Right ventricle myocardium inferior (tissue), 1 donor: ENCODE data around the gene RCN1. TPM values are rescaled to one million over a fixed set of nuclear protein-coding genes. Genes with fewer than 3 reads are reported as not detected.
"Not testable (repeated sequence)": the region's sequence is repeated elsewhere in the genome, so short reads cannot be mapped to it uniquely, and the experiment has no call there.

Experiments used
- ATAC-seq: fragments of 200-7000 bp; cut with Tn5 transposase; one replicate; pipeline ENCODE4 v1.9.1; 2020; ENCODE audit warnings: mild to moderate bottlenecking, moderate library complexity
- DNase-seq: peaks from one replicate; pipeline ENCODE4 v3.0.0; 2021; ENCODE audit errors: missing footprints
- intact Hi-C: fragments of 100-400 bp; cut with DNase I; formaldehyde crosslinking; loops from one replicate; pipeline ENCODE4 v1.11.0; 2022
- long read RNA-seq: library from polyadenylated mRNA; unstranded; transcript quantifications from one replicate; pipeline ENCODE4 v2.0.0, GENCODE V29; 2021
- total RNA-seq: library from RNA; stranded (reverse); fragmentation: NEBNext Ultra II Directional; extraction: Animal tissue kit (Norgen Biotek cat#: 25700); gene quantifications from one replicate; pipeline ENCODE4 v1.2.1, GENCODE V29; 2021
- donor health status: DM: no; HTN: yes; CAD: no; lungs with severe emphysema.

Gene RCN1
- total RNA-seq, result 32.0 TPM
- long read RNA-seq, transcript RCN1-201 (6 exons, 2,572 nt), result major isoform, 25 of 26 reads
- long read RNA-seq, partial matches to known transcripts, result 0 of 26 reads
- long read RNA-seq, other reads (novel, unspliced or antisense), result 1 of 26 reads

DNA sequence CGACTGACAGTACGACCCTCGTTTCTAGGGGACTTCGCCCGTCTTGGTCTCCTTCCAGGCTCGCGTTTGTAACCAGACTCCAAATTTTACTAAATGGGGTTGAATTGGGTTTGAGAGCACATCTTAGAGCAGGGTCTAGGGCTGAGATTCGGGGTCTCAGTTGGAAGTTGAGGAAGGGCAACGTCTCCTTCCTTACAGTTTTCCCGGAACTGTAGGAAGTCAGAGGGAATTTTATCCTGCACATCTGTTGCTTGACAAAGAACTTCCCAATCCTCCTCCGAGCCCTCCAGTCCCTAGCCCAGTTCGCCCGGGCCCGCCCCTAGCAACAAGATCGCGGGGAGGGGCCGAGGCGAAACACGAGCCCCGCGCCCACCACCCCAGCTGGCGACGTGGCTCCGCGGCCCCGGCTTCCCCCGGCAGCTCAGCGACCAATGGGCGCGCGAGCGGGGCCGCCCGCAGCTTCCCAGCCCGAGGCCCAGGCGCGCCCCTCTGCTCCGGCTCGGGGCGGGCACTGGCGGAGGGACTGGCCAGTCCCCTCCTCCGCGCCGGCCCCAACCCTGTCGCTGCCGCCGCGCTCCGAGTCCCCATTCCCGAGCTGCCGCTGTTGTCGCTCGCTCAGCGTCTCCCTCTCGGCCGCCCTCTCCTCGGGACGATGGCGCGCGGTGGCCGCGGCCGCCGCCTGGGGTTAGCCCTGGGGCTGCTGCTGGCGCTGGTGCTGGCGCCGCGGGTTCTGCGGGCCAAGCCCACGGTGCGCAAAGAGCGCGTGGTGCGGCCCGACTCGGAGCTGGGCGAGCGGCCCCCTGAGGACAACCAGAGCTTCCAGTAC lies at the start of gene RCN1:
TSS of gene RCN1 (plus strand) at position 530 of the 826 bp plus-strand sequence. CDS start at position 653, 123 bp downstream.
- DNase-seq, result peak; percentile 87
- intact Hi-C loops, result no loop called here
- peak; percentile 93 for ATAC-seq

DNA sequence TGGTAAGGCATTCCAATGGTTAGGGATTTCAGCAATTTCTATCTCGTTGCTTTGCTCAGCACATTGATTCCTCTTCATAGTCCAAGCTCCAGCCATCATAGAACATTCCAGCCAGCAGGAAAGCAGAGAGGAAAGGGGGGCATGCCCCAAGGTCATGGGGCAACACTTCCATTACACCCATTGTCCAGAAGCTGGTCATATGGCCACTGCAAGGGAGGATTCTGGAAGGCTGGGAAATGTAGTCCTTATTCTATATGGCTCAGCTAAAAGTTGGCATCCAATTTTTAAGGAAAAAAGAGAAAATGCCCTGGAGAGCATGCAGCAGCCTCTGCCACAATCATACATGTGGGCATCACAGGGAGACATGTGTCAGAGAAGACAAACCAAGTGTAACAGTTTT lies 47.1 kb upstream of the RCN1 start:
- ATAC-seq (no peak), DNase-seq (no peak)
- intact Hi-C loops, result no loop called here

DNA sequence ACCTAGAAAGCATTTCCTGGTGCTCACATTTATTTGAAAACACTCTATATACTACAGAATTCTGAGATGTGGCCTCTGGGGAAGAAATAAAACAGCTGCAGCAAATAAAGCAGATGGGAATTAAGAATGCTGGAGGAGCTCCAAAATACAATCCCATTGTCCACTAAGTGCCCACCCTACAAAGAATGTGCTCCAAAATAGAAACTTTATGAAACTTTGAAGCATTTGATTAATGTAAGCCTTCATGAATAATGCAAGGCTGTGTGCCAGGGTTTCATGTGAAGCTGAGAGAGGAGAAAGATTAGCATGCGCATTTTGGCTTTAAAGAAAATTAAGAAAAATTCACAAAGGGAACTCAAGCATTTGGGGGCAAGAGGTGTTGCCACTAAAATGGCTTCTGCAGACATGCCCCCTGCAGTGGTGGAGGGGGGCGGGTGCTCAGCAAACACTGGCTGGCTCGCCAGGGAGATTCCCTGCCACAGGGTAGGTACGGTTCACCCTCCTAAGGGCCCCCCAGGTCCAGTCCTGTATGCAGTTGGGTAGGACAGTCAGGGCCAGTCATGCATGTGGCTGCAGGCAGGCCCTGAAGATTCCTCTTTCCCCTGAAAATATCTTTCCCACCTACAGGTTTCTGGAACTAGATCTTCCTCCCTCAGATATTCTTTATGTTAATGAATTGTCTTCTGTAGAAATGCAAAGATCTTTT lies 46.6 kb upstream of the RCN1 start:
- ATAC-seq (no peak), DNase-seq (no peak)
- intact Hi-C loops, result no loop called here

DNA sequence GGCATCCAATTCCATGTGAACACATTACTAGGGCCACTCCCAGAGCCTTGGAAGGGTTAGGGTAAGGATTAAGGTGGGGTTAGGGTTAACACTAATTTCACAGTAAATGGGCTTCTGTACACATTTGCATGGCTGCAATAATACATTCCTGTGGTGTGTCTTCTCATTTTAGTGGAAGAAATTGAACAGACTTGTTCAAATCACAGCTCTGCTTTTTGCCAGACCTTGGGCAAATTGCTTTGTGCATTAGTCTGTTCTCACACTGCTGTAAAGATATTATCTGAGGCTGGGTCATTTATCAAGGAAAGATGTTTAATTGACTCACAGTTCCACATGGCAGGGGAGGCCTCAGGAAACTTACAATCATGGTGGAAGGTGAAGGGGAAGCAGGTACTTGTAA lies 45.4 kb upstream of the RCN1 start:
- ATAC-seq (no peak), DNase-seq (no peak)
- intact Hi-C loops, result no loop called here

DNA sequence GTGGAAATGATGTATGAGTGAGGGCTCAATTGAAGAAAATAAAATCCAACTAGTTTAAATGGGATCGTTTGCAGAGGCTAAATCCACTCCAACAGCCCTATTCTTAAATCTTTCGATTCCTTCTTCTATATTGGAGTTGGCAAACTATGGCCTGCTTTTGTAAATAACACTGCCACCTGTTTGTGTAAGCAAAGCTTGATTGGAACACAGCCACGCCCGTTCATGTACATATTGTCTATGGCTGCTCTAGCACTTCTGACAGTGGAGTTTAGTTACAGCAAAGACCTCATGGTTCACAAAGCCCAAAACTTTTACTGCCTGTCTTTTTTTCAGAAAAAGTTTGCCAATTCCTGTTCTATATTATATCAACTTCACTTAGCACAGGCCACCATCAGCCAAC lies 40.6 kb upstream of the RCN1 start:
- no peak for DNase-seq
- intact Hi-C loops, result no loop called here
- no peak for ATAC-seq

DNA sequence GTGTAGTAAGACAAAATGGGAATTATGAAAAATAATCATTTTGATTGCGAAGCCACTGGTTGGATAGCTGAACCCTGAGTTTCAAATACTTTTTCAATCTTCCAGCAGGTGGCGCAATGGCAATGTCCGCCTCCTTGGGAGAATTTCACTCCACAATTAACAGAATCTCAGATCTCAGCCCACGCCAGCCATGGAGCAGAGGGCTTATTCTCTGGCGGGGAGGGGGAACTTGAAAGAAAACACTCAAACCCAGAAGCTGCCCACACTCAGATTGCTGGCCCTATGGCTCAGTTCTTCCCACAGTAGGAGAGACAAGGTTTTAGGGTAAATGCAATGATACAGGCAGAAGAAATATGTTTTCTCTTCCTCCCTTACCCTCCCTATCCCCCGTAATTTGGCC lies 38.7 kb upstream of the RCN1 start:
- ATAC-seq (no peak), DNase-seq (no peak)
- intact Hi-C loops, result loop anchor here (1.0 kb wide), 1 partner anchor 124 kb away; no protein-coding TSS in a partner anchor

DNA sequence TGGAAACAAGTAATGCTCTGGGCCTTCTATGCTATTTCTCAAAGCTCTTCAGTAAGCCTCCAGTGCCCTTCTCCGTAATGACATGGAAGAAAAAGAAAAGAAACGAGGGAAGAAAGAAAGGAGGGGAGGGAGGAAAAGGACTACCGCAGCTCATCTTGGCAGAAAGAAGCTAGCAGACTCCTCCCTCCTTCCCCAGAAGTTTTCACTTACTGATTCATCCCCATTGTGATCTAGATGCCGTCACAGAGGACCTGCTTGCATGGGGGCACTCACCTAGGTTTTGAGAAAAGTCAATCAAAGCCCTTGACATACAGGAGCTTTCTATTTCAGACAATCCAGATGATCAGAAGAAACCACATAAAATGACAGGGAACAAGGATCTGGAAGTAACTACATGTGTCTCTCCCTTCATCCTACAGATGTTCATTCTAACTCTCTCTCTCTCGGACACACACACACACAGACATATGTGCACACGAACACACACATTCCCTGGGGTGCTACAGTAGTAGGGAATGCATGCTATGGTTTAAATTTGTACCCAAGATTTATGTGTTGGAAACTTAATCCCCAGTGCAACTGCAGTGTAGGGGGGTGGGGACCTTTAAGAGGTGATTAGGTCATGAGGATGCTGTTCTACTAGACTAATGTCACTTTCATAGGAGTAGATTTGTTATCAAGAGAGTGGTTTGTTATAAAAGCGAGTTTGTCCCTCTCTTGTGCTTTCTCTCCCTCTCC lies 37.6 kb upstream of the RCN1 start:
- intact Hi-C loops, result no loop called here
- DNase-seq, result no peak
- no peak for ATAC-seq

DNA sequence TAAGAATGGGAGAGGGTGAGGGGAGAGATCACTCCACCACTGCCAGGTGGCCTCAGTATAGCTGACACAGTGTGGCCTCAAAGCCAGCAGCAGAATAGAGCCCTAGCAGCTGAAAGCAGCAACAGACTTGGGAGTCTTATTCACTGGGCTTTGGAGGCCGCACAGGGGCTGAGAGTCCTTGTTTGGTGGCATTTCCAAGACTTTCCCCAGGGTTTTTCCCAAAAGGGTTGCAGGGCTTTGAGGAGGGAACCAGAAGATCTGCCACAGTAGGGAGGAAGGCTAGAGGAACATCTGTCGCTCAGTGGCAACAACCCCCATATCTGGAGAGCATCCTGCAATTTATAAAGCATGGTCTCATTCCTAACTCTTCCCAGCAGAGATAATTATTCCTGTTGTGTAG lies 35.0 kb upstream of the RCN1 start:
- DNase-seq (no peak), ATAC-seq (no peak)
- intact Hi-C loops, result no loop called here

DNA sequence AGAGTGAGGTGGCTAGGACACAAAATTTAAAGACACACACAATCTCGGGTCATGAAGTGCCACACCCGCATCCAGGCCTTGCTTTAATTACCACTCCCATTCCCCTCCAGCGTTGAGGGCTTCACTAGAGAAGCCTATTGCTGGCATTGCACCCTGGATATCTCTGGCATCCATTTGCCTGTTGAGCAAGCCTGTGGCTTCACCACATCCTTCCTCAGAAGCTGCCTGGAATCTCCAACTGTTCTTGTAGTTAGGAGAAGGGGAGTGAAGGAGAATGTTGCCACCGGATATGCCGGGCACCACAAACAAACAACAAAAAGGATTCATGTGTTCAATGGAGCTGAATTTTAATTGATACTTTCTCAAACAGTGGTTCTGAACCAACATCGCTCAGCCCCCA lies 34.4 kb upstream of the RCN1 start:
- ATAC-seq (no peak), DNase-seq (no peak)
- intact Hi-C loops, result no loop called here

DNA sequence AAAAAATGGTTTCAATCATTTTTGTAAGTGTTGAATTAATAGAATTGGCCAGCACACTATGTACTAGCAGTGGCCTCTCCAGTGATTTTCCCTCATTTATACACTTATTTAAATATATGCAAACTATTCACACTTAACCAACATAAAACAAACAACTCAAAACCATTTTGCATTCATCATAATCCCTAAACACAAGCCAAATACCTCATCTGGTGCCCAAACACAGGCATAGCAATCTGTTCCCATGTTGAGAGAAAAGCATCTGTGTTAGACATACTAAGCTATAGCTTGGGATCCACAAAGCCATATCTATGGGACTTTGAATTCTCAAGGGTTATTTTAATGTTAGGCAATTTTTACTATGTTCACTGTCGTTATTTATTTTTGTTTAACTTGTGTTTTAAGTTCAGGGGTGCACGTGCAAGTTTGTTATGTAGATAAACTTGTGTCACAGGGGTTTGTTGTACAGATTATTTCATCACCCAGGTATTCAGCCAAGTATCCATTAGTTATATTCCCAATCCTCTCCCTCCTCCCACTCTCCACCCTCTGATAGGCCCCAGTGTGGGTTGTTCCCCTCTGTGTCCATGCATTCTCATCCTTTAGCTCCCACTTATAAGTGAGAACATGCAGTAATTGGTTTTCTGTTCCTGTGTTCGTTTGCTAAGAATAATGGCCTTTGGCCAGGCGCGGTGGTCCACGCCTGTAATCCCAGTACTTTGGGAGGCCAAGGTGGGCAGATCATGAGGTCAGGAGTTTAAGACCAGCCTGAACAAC lies 31.0 kb upstream of the RCN1 start:
- no peak for ATAC-seq
- no peak for DNase-seq
- intact Hi-C loops, result no loop called here

DNA sequence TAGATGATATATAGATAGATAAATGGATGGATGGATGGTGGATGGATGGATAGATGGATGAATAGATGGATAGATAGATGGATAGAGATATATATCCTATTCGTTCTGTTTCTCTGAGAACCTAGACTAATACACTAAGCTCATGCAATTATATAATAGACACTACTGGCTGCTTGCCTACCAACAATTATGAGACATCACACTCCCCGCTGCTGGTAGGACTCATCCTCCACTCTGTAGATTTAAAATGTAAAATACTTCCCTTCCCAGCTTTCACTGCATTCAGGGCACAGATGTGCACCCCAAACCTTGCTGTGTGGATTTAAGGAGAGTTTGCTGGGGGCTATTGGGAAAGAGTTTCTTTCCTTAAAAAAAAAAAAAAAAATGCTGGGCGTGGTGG lies 28.3 kb upstream of the RCN1 start:
- intact Hi-C loops, result no loop called here
- ATAC-seq, result no peak
- DNase-seq, result no peak

DNA sequence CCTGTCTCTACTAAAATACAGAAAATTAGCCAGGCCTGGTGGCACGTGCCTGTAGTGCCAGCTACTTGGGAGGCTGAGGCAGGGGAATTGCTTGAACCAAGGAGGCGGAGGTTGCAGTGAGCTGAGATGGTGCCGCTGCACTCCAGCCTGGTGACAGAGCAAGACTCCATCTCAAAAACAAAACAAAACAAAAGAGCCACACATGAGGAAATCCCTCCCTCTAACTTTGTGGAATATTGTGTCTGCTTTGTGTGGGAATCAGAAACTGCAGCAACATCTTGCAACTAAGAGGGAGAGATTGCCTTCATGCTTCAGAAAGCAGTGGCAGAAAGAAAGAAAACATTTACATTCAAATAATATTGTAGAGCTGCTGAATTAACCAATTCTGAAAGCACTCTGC lies 27.8 kb upstream of the RCN1 start:
- ATAC-seq, DNase-seq, intact Hi-C loops: not testable (repeated sequence)

DNA sequence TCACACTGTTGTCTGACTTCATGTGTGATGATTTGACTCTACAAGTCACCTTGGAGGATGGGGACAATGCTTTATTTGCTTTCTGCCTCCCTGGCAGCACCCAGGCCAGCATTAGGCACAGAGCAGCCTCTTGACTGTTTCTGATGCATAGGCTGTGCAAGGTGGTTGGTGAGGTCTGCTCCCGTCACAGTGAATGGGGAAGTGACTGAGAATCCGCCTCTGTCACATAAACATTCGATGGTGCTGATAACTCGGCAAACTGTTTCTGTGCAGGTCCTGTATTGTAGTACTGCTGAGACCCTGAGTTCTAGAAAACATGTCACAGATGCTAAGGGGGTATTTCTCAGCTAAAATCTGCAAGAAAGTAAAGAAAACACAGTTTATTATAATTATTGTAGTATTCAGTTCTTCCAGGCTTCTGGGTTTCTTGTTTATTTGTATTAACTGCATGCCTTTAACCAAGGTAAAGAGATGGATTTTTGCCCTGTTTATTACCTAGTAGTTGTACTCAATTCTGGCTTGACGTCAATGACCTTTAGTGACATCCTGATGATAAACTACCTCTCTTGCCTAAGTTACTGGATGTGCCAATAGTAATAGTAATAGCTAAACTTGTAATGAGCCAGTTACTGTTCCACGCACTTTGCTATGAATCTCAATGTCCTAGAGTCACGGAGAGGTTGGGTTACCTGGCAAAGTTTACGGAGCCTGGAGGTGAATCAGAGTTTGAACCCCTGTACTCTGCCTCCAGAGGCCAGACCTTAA lies 24.8 kb upstream of the RCN1 start:
- intact Hi-C loops, result no loop called here
- ATAC-seq (no peak), DNase-seq (no peak)

DNA sequence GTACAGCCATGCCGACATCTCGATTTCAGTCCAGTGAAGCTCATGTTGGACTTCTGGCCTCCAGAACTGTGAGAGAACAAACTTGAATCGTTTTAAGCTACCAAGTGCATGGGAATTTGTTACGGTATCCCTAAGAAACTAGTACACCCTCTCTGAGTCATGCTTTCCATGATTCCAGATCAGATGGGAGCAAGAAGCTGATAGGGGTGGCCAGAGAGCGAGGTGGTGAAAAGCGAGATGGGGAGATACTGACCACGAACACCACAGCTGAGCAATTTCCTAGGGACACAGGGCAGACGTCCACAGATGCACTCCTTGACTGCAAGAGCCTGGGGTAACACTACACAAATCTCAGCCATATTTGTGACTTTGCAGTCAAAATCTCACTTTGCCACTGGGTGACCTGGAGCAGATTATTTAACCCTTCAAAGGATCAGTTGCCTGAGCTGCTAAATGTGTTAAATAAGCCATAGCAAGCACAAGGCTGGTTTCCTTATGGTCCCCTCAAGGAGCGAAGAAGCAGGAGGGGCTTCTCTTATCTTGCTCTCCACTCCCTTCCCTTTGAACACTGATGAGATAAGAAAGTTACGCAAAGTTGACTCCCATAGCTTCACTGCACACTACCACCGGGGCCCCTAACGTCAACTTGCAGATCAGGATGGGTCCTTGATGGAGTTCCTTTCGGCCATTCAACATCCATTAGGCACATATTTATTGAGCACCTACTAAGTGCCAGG lies 22.6 kb upstream of the RCN1 start:
- ATAC-seq (no peak), DNase-seq (no peak)
- intact Hi-C loops, result no loop called here

DNA sequence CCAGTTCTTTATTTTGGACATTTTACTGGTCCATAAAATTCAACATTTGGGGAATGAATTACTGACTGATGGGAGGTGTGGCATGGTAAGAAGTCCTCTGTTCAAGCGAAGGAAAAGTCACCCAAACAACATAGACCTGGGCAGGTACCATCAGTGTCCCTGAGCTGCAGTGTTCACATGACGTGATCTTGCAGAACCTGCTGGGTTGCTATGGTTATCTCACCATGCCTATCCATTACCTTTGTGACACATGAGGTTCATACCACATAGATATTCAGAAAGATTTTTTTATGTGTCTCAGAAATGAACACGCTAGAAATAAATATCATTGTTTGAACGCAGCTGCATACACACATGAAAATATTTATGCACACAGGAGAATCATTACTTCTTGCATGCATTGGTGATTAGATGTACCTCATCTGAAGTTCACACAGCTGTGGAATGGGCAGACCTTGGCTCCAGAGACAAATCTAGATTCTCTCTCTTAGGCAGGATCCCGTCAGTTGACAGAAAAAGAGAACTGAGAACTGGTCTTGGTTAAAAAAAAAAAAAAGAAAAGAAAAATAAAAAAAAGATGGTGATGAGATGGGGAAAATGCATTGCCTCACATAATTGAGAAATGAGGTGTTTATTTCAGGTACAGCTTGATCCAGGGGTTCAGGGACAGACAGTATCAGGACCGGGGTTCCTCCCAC lies 21.4 kb upstream of the RCN1 start:
- ATAC-seq, result no peak
- intact Hi-C loops, result no loop called here

DNA sequence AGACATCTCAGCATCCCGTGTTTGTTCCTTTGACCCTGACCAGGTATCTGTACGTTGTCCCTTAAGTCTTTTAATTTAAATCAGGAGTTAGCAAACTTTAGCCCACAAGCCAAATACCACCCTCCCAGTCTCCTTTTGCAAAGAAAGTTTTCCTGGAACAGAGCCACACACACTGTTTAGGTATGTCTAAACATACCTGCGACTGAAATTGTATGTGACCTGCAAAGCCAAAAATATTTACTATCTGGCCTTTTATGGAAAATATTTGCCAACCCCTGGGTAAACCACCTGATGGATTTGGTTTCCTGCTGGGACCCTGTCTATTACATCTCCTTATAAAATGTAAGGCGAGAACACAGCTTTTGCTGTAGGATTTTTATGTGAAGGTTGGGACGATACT lies 20.2 kb upstream of the RCN1 start:
- intact Hi-C loops, result no loop called here
- ATAC-seq (no peak), DNase-seq (no peak)

More for the DNA sequence above, 21.4 kb upstream of the RCN1 start:
- no peak for DNase-seq

DNA sequence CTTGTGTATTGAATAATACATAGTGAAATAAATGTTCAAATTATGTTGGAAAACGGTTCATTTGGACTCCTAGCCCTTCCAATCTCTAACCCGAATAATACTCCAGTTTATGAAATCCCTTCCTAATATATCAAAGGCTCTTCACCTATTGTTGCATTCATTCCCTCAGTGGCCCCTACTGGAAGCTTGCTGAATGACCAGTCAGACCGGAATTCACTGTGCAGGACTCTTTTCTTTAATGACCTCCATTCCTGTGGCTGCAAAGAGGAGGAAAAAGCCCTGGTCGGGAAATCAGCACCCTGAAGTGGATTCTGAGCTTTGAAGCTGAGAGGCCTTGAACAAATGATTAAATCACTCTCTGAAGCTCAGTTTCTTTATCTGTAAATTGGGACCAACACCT lies 19.1 kb upstream of the RCN1 start:
- intact Hi-C loops, result no loop called here
- ATAC-seq, result no peak
- DNase-seq, result no peak
